Erythroblast (primary cell): ENCODE measurements around the gene GNS.

ENCODE experiments used
- GATA1 ChIP-seq: IDR thresholded peaks from 2 replicates; pipeline ENCODE4 v1.6.1; 2011; ENCODE audit warnings: low read depth, mild to moderate bottlenecking, control low read depth, low read length, moderate library complexity
- POLR2A ChIP-seq: IDR thresholded peaks from 2 replicates; pipeline ENCODE4 v1.6.1; 2011; ENCODE audit warnings: mild to moderate bottlenecking, low read length

DNA sequence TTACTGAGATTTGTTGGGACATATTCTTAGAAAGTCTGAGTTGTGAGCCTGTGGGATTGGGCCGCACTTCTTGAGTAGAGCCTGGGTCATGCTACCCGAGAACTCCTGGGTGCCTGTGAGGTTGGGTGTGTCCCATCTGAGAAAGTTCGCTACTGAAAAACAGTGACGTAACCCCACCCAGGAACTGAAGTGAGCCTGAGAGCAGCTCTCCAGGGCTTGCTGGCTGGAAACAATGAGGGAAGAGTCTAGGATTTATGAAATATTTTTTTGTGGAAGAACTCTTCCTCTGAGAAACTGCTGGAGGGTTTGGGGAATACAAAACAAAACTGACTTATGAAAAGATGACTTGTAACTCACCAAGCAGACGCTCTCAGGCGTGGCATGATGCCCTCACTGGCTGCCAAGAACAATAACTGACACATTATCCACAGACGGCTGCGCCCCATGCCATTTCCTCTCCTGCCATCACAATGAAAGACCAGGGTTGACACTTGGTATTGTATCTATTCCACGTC lies 79.7 kb downstream of the GNS start:
- TF ChIP-seq POLR2A (no peak), GATA1 (no peak)
